HCT116 (cell line): ENCODE data around the gene GJB2.

Experiments
- CTCF ChIP-seq, 3 experiments: fragments of 200-600 bp in 1 of 3; sonication (generic) in 1 of 3; IDR thresholded peaks in 2 of 3; conservative IDR thresholded peaks in 1 of 3; 2 replicates each; pipeline ENCODE4 v1.5.1; 2012 to 2017; ENCODE audit warnings: low read depth in 2 of 3, low read length in 2 of 3, antibody characterized with exemption in 1 of 3, borderline replicate concordance in 1 of 3, control low read depth in 1 of 3, mild to moderate bottlenecking in 1 of 3, mixed read lengths in 1 of 3, mixed run types in 1 of 3, moderate library complexity in 1 of 3; ENCODE audit not compliant: insufficient read depth in 1 of 3
- EGR1 ChIP-seq: IDR thresholded peaks from 2 replicates; pipeline ENCODE4 v1.6.1; 2012; ENCODE audit warnings: low read depth
- EZH2 ChIP-seq: fragments of 200-600 bp; sonication (generic); IDR thresholded peaks from 2 replicates; pipeline ENCODE4 v1.6.1; 2017; ENCODE audit warnings: antibody characterized with exemption, mixed run types
- EZH2phosphoT487 ChIP-seq: fragments of 200-600 bp; IDR thresholded peaks from 2 replicates; pipeline ENCODE4 v1.6.1; 2018; ENCODE audit warnings: antibody characterized with exemption, borderline replicate concordance
- MAX ChIP-seq: IDR thresholded peaks from 2 replicates; pipeline ENCODE4 v1.6.1; 2012
- POLR2A ChIP-seq: IDR thresholded peaks from 2 replicates; pipeline ENCODE4 v1.7.0; 2011; ENCODE audit warnings: borderline replicate concordance; ENCODE audit not compliant: insufficient read depth, insufficient read length; ENCODE audit errors: extremely low read depth
- POLR2AphosphoS5 ChIP-seq: IDR thresholded peaks from 2 replicates; pipeline ENCODE4 v1.6.1; 2011; ENCODE audit warnings: mild to moderate bottlenecking, low read depth, low read length, moderate library complexity
- RAD21 ChIP-seq: IDR thresholded peaks from 2 replicates; pipeline ENCODE4 v1.6.1; 2012; ENCODE audit warnings: low read depth, mild to moderate bottlenecking
- REST ChIP-seq: IDR thresholded peaks from 2 replicates; pipeline ENCODE4 v1.6.1; 2012; ENCODE audit warnings: low read depth
- SP1 ChIP-seq: IDR thresholded peaks from 2 replicates; pipeline ENCODE4 v1.6.1; 2012; ENCODE audit warnings: low read depth
- TCF7L2 ChIP-seq: IDR thresholded peaks from 2 replicates; pipeline ENCODE4 v1.7.0; 2011; ENCODE audit warnings: borderline replicate concordance, inconsistent platforms; ENCODE audit not compliant: insufficient read depth, insufficient read length; ENCODE audit errors: extremely low read depth

GRCh38 chr13:20206065-20206697 lies 13.4 kb upstream of the GJB2 start:
- TF ChIP-seq CTCF (IDR thresholded peaks at IDR 0.05 in 2 of 3, conservative IDR thresholded peaks at IDR 0.05 in 1 of 3; ENCODE audit: borderline replicate concordance in 1 of 3, insufficient read depth in 1 of 3, low read depth in 2 of 3, low read length in 2 of 3) (no peak), POLR2AphosphoS5 (no peak), EZH2 (no peak), MAX (no peak), EZH2phosphoT487 (no peak), SP1 (no peak), REST (no peak), EGR1 (no peak), RAD21 (no peak), TCF7L2 (no peak), POLR2A (no peak)
